CD4-positive, alpha-beta T cell treated with Interleukin-1 beta for 1 hour (primary cell): ENCODE measurements around the gene CERCAM.

Experiments used
- DNase-seq, 2 donors: peaks; one replicate each; pipeline ENCODE4 v3.0.0-alpha.2; 2020 to 2022

Gene CERCAM

DNA sequence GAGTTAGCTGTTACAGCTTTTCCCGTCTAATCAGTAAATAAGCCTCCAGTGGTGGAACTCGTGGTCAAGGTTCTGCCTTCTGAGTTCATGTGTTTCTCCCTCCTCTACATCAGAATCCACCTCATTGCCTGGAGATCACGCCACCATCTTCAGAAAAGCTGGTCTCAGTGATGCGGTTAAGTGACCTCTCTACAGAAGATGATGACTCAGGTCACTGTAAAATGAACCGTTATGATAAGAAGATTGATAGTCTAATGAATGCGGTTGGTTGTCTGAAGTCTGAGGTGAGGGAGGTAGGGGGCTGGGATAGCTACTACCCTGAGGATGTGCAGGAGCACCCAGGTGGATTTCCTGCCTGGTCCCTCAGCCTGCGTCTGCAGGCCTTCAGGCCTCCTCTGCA is 48.4 kb downstream of the CERCAM start:
- no peak for DNase-seq

DNA sequence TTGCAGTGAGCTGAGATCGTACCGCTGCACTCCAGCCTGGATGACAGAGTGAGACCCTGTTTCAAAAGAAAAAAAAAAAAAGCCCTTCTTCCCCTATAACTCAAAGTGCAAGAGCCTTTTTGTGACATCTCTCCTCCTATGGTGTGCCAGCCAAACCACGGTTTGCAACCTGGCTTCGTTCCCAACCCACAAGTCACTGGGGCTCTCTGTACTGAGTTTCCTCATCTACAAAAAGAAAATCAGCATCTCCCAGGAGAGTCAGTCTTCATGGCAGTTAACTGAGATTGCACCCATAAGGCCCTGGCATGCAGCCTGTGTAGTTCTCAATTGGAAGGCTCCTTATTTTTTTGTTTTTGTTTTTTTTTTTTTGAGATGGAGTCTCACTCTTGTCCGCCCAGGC is 49.9 kb downstream of the CERCAM start:
- DNase-seq: no peak

DNA sequence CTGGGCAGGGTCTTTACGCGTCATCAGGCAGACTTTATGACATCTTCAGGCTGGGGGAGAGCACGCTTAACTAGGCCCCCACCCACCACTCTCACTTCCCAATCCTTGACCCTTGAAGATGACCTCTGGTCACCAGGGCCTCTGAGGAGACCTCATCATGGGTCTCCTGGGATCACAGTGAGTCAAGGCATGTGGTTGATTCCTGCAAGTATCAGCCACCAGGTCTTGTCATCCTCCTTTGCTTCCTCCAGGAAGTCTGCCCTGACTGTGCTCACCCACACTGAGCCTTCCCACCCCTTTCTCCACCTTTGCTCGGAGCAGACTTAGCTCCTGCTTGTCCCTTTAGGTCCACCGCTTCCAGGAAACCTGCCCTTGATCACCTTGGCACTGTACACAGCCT is 52.4 kb downstream of the CERCAM start:
- no peak for DNase-seq

DNA sequence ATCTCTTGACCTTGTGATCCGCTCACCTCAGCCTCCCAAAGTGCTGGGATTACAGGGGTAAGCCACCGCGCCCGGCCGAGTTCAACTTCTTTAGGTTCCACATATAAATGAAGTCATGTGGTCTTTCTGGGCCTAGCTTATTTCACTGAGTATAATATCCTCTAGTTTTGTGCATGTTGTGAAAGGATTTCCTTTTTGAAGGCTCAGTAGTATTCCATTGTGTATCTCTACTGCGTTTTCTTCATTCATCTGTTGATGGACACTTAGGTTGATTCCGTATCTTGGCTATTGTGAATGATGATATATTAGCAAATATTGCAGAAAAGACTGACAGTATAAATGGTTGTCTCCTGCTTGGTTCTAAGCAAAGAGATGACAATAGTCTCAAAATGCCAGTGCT is 55.2 kb downstream of the CERCAM start:
- DNase-seq: no peak

DNA sequence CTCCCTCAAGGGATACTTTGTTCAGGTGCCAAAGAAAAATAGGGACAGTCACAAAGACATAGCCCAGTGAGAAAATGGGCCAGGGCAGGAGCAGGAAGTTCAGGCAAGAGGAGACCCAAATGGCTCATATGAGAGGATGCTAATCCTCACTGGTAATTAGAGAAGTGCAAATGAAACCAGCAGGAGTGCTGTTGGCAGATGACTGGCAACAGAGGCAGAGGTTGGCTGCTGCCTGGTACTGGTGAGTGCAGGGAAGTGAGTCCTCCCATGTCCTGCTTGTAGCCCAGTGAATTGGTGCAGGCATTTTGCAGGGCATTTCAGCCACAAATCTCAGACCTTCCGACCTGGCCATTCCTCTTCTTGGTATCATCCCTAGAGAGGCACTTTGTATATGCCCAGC is 58.6 kb downstream of the CERCAM start:
- no peak for DNase-seq

DNA sequence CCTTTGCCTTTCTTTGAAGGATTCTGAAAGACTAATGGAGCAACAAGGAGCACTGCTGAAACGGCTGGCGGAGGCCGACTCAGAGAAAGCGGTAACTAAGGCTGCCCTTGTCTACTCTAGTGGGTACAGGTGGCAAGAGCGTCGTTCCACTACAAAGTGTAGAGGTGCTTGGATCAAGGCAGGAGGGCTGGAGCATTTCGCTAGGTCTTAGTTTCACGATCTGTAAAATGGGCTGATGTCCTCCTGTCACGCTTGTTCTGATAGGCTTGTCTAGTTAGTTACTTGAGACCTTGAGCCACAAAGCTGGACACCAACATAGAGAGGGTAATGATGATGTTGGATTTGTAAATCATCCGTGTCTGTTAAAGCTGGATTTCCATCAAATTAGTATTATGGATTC is 60.9 kb downstream of the CERCAM start:
- no peak for DNase-seq

DNA sequence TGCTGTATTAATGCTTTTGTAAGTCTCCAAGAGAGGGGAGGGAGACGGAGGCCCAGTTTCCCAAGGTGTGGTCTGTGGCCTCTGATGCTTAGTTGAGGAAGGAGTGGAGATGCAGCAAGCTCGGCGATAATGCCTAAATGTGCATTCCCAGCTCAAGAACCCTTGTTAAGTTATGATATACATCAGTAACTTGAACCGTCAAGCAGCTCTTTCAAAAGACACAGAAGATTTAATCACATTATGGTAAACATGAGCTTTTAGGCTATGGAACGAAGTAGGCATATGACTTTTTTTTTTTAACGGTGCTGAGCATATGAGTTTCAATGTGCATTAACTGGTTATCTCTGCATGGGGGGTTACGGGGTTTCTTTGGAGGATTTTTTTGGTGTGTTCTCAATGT is 61.5 kb downstream of the CERCAM start:
- DNase-seq: no peak

DNA sequence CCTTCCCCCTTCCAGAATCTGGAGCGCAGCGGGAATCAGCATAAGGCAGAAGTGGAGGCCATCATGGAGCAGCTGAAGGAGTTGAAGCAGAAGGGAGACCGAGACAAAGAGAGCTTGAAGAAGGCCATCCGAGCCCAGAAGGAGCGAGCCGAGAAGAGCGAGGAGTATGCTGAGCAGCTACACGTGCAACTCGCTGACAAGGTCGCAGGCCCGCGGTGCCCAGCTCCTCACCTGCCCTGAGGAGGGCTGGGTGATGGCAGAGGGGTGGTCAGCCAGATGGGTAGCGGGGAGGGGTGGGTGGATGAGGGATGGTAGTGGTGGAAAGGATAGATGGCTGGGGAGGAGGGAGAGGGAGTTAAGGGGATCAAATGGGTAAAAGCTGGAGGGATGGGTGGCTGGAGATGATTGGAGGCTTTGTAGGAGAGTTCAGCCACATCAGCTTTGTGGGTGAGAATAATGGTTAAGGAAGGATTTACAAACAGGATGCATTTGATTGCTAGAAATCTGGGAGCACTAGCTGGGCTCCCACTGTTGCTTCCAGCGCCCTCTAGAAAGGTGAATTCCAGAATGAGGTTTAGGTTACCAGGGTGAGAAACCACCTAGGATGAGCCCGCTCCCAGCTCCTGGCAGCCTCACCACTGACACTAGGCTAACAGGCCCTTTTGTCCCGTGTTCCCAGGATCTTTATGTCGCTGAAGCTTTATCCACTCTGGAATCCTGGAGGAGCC is 64.2 kb downstream of the CERCAM start:
- DNase-seq: no peak

DNA sequence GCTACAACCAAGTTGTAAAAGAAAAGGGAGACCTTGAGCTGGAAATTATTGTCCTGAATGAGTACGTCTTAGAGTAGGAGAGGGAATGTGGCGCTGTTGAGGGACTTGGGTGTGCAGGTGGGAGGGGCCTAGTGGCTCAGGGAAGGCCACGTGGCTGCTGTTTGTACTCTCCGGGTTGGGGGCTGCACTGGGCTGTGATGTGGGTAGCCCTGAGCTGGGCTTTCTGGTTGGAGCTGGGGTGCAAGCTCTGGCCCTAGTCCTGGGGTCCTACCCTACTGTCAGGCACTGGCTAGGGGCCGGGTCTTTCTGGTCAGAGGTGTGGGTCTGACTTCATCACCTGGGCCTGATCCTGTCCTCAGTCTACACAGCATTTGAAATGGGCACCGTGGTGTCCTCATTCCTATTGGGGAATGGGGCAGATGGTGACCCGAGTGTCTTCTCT is 64.8 kb downstream of the CERCAM start:
- no peak for DNase-seq

DNA sequence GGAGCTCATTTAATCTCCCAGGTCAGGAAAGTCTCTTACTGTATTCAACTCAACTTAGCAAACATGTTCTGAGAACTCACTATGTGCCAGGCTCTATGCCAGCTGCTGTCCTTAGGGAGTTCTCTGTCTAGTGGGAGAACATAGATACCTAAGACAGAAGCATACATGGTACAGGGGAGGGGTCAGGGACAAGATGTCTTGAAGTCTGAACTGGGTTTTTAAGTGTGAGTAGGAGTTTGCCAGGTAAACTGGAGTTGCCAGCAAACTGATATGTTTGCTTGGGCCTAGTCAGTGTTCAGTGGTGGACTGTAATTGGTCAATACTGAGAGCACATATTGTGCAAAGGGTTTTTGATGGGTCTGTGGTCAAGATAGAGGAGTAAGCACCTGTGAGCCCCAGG is 65.5 kb downstream of the CERCAM start:
- no peak for DNase-seq
